CD4-positive, alpha-beta T cell (primary cell): Measurements from ENCODE around the gene LAPTM5. TPM values are rescaled to one million over a fixed set of nuclear protein-coding genes. Genes with fewer than 3 reads are reported as not detected.

Experiments used
- ATAC-seq: fragments of 200-7000 bp; cut with Tn5 transposase; one replicate; pipeline ENCODE4 v1.10.0; 2022; ENCODE audit warnings: mild to moderate bottlenecking; ENCODE audit not compliant: poor library complexity
- CTCF ChIA-PET: fragments of 350-600 bp; sonication (Branson Sonifier 250); formaldehyde crosslinking; loops from one replicate; lab custom pipeline; 2021; ENCODE audit warnings: antibody characterized with exemption, inconsistent platforms; lab: Charles Lee
- POLR2A ChIA-PET: fragments of 350-600 bp; sonication (Branson Sonifier 250); formaldehyde crosslinking; loops from one replicate; lab custom pipeline; 2021; ENCODE audit warnings: antibody characterized with exemption, inconsistent platforms; lab: Charles Lee
- DNase-seq, 14 experiments: peaks; one replicate each; pipeline ENCODE4 v3.0.0-alpha.2; 2013 to 2020; ENCODE audit warnings: mixed read lengths in 2 of 14
- H3K27ac ChIP-seq, 2 donors: one replicate each; pipeline versions ENCODE4 v1.5.1 to v1.7.0; 2013; ENCODE audit warnings: low read length in 2 of 2, low read depth in 1 of 2, mild to moderate bottlenecking in 1 of 2
- H3K27me3 ChIP-seq, 2 experiments: 1 replicate in 1 of 2; 2 replicates in 1 of 2; pipeline versions ENCODE4 v1.6.1 to v1.7.0; 2013; ENCODE audit warnings: low read length in 2 of 2, control low read depth in 1 of 2, mild to moderate bottlenecking in 1 of 2, moderate library complexity in 1 of 2; ENCODE audit not compliant: insufficient read depth in 2 of 2, control insufficient read depth in 1 of 2
- H3K36me3 ChIP-seq: one replicate; pipeline ENCODE4 v1.6.1; 2013; ENCODE audit warnings: low read length, control low read depth; ENCODE audit not compliant: insufficient read depth
- H3K4me1 ChIP-seq: one replicate; pipeline ENCODE4 v1.6.1; 2013; ENCODE audit warnings: low read length, control low read depth; ENCODE audit not compliant: insufficient read depth
- H3K4me3 ChIP-seq: one replicate; pipeline ENCODE4 v1.5.1; 2013; ENCODE audit warnings: mild to moderate bottlenecking, low read length, moderate library complexity
- H3K9me3 ChIP-seq, 2 experiments: 1 replicate in 1 of 2; 2 replicates in 1 of 2; pipeline versions ENCODE4 v1.6.1 to v1.7.0; 2013; ENCODE audit warnings: low read length in 2 of 2, mild to moderate bottlenecking in 2 of 2, control low read depth in 1 of 2, moderate library complexity in 1 of 2; ENCODE audit not compliant: control insufficient read depth in 1 of 2, insufficient read depth in 1 of 2
- H3K27ac Mint-ChIP-seq: one replicate; pipeline ENCODE4 v1.8.0; 2020; ENCODE audit warnings: mixed read lengths
- H3K27me3 Mint-ChIP-seq: one replicate; pipeline ENCODE4 v1.8.0; 2021; ENCODE audit warnings: mixed read lengths
- H3K36me3 Mint-ChIP-seq: one replicate; pipeline ENCODE4 v1.8.0; 2021; ENCODE audit warnings: low read depth, mixed read lengths
- H3K4me1 Mint-ChIP-seq: one replicate; pipeline ENCODE4 v1.8.0; 2021; ENCODE audit warnings: low read depth, mixed read lengths
- H3K4me3 Mint-ChIP-seq: one replicate; pipeline ENCODE4 v1.8.0; 2020; ENCODE audit warnings: mild to moderate bottlenecking, mixed read lengths
- H3K9me3 Mint-ChIP-seq: one replicate; pipeline ENCODE4 v1.8.0; 2020; ENCODE audit warnings: mixed read lengths
- CTCF ChIP-seq: fragments of 200-600 bp; IDR thresholded peaks from one replicate; pipeline ENCODE4 v1.8.0; 2022; ENCODE audit warnings: antibody characterized with exemption, mild to moderate bottlenecking
- intact Hi-C, 2 experiments: fragments of 100-400 bp; cut with DNase I in 1 of 2; cut with micrococcal nuclease in 1 of 2; formaldehyde crosslinking; loops; one replicate each; pipeline versions ENCODE4 v1.15.1 to v1.9.0; 2023 to 2025; cut with DNase I, micrococcal nuclease
- total RNA-seq, 174 experiments: library from RNA in 2 of 174; stranded (reverse) in 2 of 174; gene quantifications; one replicate each; pipeline ENCODE4 v1.2.3 and lab custom pipeline; 2021 to 2026

LAPTM5 gene
- total RNA-seq, 2 experiments from 2014 or later = 625 to 642 TPM

GRCh38 chr1:30705698-30706097 is 51.9 kb downstream of the LAPTM5 start:
- POLR2A ChIA-PET = no interaction called here
- intact Hi-C loops = loop anchor here in 1 of 2 experiments (5.0 to 10.0 kb wide), 2 partner anchors 321 to 913 kb away; no protein-coding TSS in a partner anchor
- Mint-ChIP-seq H3K27ac (no peak overlapping the region), H3K27me3 (peaks cover 19% of the 10 kb centered on the region), H3K4me1 (no peaks in the 10 kb centered on the region), H3K36me3 (no peaks in the 10 kb centered on the region), H3K4me3 (no peak overlapping the region), H3K9me3 (no peaks in the 10 kb centered on the region)
- peaks cover 0 to 6% of the 10 kb centered on the region in 2 experiments for H3K27me3 ChIP-seq
- ATAC-seq (no peak), DNase-seq (no peak)
- no peak for TF ChIP-seq CTCF
- H3K4me1 ChIP-seq = no peaks in the 10 kb centered on the region
- no peak overlapping the region for H3K4me3 ChIP-seq
- CTCF ChIA-PET = no interaction called here
- no peaks in the 10 kb centered on the region for H3K9me3 ChIP-seq
- no peaks in the 10 kb centered on the region for H3K36me3 ChIP-seq
- no peak overlapping the region for H3K27ac ChIP-seq

GRCh38 chr1:30704765-30705509 is 52.6 kb downstream of the LAPTM5 start:
- Mint-ChIP-seq H3K4me1 (no peaks in the 10 kb centered on the region), H3K9me3 (no peaks in the 10 kb centered on the region), H3K27me3 (peaks cover 19% of the 10 kb centered on the region), H3K36me3 (no peaks in the 10 kb centered on the region), H3K4me3 (no peak overlapping the region), H3K27ac (no peak overlapping the region)
- intact Hi-C loops = loop anchor here in 1 of 2 experiments (5.0 to 10.0 kb wide), 2 partner anchors 320 to 913 kb away; no protein-coding TSS in a partner anchor
- Histone ChIP-seq H3K36me3 (no peaks in the 10 kb centered on the region), H3K9me3 (no peaks in the 10 kb centered on the region), H3K27ac (no peak overlapping the region), H3K27me3 (peaks cover 0 to 6% of the 10 kb centered on the region in 2 experiments), H3K4me1 (no peaks in the 10 kb centered on the region), H3K4me3 (no peak overlapping the region)
- ChIA-PET CTCF (no interaction called here), POLR2A (no interaction called here)
- DNase-seq = no peak
- ATAC-seq = no peak
- TF ChIP-seq CTCF = no peak

- no peak overlapping the region for H3K4me3 Mint-ChIP-seq
- Histone ChIP-seq H3K36me3 (no peaks in the 10 kb centered on the region), H3K27ac (no peak overlapping the region), H3K4me1 (no peaks in the 10 kb centered on the region), H3K27me3 (peaks cover 0 to 6% of the 10 kb centered on the region in 2 experiments), H3K9me3 (no peaks in the 10 kb centered on the region), H3K4me3 (no peak overlapping the region)
- H3K27ac Mint-ChIP-seq = no peak overlapping the region
- peaks cover 15% of the 10 kb centered on the region for H3K27me3 Mint-ChIP-seq
- H3K9me3 Mint-ChIP-seq = no peaks in the 10 kb centered on the region
- POLR2A ChIA-PET = no interaction called here
- intact Hi-C loops = loop anchor here in 1 of 2 experiments (10.0 kb wide), 1 partner anchor 319 kb away; no protein-coding TSS in a partner anchor
- H3K4me1 Mint-ChIP-seq = no peaks in the 10 kb centered on the region
- H3K36me3 Mint-ChIP-seq = no peaks in the 10 kb centered on the region
- CTCF ChIA-PET = no interaction called here
- no peak for TF ChIP-seq CTCF
- DNase-seq (no peak), ATAC-seq (no peak)
These were observed 53.3 kb downstream of the LAPTM5 start for GRCh38 chr1:30704271-30704670.
